ENCODE results near the gene EMID1.

- TF ChIP-seq FOXA1 (IDR thresholded peaks at IDR 0.05) (no peak), NFRKB (IDR thresholded peaks at IDR 0.05) (no peak)
Measured at GRCh38 chr22:29302402-29302680, 96.6 kb downstream of the EMID1 start.

All from HEK293T (cell line).